Effector CD4-positive, alpha-beta T cell (primary cell): ENCODE data around the gene OXSR1.
"Not testable (repeated sequence)": the region's sequence is repeated elsewhere in the genome, so short reads cannot be mapped to it uniquely, and the experiment has no call there.

ENCODE experiments used
- DNase-seq: peaks from one replicate; pipeline ENCODE4 v3.0.0-alpha.2; 2020

Gene OXSR1

DNA sequence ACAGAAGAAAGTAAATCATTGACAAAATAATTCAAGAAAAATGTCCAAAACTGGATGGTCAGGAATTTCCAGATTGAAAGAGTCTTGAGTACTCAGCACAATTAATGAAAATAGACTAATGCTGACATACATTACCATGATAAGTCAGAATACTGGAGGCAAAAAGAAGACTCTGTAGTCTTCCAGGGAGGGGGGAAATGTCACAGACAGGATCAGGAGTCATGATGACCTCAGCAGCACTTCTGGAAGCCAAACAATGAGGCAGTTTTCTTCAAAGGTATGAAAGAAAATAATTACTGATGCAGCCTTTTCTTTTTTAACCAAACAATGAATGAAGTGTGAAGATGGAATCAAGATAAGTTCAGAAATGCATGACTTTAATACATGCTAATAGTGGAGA is 70.1 kb downstream of the OXSR1 start:
- no peak for DNase-seq

- DNase-seq, result no peak
These were observed 73.2 kb downstream of the OXSR1 start for GRCh38 chr3:38238416-38239008.

DNA sequence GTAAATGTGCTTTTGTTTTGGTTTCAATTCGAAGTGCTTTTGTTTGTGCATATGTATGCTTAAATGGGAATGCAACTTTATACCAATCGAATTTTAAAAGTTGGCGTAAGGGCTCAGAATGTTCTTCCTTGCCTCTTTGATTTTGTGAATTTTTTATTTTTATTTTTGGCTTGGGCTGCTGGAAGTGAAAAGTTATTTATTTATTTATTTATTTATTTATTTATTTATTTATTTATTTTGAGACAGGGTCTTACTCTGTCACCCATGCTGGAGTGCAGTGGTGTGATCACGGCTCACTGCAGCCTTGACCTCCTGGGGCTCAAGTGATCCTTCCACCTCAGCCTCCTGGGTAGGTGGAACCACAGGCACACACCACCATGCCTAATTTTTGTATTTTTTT is 77.5 kb downstream of the OXSR1 start:
- not testable (repeated sequence) for DNase-seq

DNA sequence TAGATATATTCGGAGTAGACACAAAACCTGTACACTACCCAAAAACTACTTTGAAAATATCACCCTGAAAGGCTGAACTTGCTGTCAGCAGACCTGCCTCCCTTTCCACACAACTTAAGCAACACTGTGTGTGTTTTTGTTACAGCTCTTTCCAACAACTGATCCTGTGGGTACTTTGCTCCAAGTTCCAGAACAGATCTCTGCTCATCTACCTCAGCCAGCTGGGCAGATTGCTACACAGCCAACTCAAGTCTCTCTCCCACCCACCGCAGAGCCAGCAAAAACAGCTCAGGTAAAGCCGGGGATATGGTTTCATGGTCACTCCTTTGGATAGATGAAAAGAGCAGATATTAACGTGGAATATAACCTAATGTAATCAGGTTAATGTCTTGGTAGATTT is 80.6 kb downstream of the OXSR1 start:
- DNase-seq, result no peak

DNA sequence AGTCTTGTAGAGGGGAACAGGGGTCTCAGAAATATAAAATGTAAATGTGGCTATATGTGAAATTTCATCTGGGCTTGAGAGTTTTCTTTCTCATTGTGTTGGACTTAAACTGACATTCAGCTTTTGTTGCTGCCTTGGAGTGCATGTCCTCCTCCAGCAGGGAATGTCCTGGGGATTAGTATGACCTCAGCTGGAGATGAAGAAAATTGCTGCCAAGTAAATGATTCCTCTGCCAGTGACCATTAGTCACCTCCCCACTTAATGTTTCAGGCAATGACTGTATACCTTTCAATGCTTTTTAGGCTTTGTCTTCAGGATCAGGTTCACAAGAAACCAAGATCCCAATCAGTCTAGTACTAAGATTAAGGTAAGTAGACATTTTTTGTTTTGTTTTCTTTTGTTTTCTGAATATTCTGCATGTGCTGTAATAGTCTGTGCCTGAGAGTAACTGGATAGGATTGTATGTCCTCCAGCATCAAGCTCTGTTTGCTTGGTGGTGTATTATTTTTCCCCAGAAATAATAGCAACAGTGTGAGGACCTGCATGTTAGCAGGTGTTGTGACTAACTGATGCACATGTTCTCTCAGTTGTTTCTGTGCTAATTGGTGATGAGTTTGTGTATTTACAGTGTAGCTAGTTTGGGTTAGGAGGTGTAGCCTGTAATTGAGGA is 82.2 kb downstream of the OXSR1 start:
- DNase-seq, result no peak

DNA sequence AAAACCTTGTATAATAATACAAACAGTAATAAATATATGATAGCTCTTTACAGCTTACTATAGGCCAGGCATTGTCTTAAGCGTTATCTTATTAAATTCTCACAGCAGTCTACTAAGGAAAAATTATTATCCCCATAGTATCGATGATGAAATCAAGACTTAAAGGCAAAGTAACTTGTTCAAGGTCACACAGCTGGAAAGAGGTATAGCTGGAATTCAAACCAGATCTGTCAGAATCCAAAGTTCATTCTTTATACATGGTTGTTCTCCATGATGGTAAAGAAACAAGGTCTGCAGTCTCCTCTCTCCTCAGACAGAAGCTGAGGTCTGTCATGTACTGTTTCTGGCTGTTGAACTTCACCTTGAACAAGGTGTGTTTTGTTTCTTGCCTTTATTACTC is 84.9 kb downstream of the OXSR1 start:
- no peak for DNase-seq

DNA sequence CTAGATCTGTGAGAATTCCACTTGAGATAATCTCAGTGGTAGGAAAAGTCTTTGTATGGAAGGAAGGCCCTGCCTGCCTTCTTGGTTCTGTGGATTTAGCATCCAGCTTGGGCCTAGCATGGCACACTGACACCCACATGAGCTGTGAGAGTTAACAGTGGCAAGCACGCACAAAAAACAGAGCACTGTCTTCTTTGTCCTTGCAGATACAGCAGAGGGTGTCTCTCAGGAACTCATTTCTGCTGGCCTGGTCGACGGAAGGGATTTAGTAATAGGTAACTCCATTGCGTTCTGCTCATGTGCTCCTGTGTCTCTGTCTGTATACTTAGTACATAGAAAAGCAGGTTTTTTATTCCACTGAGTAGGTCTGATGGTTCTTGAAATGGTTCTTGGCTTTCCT is 85.9 kb downstream of the OXSR1 start:
- DNase-seq, result no peak

DNA sequence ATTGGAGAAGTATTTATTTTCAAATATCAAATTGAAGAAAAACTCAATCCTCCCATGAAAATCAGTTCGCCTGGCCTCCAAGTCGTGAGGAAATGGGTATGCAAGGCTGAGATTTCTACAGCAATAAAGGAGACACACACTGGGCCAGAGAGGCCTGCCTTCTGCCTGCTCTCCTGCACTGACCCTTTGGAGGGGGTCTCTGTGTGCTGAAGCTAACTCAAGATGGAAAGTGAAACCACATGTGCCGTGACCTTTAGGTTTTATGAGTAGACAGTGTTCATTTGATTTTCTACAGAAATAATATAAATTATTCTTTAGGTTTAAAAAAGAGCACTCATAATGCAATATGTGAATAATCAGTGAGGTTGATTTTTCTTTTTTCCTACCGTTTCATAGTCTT is 88.4 kb downstream of the OXSR1 start:
- DNase-seq, result no peak

GRCh38 chr3:38254872-38255271 is 89.5 kb downstream of the OXSR1 start:
- DNase-seq, result no peak

DNA sequence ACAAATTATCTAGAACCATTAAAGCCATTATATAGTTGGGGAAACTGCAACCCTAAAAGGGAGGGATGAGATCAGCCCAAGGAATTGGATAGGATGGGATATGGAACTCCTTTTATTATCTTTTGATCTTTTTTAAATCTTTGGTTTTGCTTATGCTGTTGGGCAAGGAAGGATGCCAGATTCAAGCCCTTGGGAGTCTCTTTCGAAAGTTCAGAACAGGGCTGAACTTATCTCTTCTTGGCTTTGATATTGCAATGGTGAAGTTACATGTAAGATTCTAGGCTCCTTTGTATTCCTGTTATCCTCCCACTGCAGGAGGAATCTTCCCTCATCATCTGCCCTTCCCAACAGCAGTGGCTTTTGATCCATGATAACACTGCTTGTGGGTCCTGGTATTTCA is 90.3 kb downstream of the OXSR1 start:
- no peak for DNase-seq

DNA sequence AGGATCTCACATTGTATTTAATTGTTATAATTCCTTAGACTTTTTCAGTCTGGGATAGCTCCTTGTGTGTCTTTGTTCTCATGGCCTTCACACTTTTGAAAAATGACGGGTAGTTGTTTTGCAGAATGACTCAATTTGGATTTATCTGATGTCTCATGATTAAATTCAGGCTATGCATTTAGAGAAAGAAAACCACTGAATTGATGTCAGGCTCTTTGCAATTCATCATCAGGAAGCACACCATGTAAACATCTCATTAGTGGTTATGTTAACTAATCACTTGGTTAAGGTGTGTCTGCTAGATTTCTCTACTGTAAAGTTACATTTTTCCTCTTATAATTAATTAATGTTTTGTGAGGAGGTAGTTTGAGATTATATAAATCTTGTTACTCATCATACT is 92.2 kb downstream of the OXSR1 start:
- DNase-seq, result no peak

GRCh38 chr3:38260474-38260873 is 95.1 kb downstream of the OXSR1 start:
- DNase-seq, result no peak

- DNase-seq, result no peak
These were observed 99.0 kb downstream of the OXSR1 start for GRCh38 chr3:38264353-38264771.

DNA sequence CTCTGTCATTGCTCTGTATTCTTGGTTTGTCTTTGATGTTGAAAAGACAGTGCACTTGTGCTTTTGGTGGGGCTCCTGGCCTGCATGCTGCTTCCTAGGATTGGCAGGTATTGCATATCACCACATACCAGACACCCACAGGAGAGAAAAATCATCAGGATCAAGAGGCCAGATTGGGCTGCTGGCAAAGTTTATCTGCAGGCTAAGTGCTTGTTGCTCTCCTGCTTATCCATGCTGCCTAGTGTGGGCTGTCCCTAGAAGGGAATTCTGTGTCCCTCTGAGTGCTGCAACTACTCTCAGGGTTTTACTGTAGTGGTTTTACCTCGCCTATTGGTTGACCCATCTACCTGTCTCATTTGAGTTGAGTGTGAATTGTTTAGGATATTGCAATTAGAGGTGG is 99.4 kb downstream of the OXSR1 start:
- no peak for DNase-seq

DNA sequence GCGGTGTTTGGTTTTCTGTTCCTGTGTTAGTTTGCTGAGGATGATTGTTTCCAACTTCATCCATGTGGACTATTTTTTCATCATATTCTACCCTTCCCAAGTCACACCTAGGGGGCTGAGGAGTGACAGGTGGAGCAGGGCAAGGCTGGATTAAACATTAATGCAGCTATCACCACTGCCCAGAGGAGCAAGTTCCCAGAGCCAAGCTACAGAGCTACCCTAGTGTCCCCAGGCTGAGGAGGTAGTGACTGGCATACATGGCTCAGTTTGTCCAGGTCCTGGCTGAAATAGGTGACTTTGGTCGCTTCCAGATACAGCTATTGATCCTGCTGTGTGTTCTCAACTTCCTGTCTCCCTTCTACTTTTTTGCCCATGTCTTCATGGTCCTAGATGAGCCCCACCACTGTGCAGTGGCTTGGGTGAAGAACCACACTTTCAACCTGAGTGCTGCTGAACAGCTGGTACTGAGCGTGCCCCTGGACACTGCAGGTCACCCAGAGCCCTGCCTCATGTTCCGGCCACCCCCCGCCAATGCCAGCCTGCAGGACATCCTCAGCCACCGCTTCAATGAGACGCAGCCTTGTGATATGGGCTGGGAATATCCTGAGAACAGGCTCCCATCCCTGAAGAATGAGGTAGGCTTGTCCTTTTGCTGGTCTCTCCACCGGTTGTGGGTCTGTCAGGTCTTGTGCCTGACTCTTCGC is 100.4 kb downstream of the OXSR1 start, which contains the start of gene SLC22A13:
Gene SLC22A13, plus strand, starts transcription at position 209 of the 704 bp plus-strand sequence. Its CDS starts 49 bp downstream, at position 258.
- no peak for DNase-seq

DNA sequence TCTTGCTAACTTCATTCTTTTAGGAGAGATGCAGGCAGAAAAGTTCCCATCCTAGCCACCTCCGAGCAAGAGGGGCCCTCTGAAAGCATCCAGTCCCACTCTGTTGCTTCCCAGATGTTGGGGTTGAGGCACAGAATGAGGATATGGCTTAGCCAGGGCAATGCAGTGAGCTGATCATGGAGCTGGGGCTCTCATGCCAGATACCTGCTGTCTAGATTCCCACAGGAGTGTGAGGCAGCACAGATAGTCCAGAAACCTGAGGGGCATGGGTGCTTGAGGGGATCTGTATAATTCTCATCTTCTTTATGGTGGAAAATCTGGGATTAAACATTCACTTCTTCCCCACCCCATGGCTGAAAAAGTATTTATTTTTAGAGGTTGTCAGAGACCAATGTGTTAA is 101.5 kb downstream of the OXSR1 start:
- DNase-seq, result no peak

DNA sequence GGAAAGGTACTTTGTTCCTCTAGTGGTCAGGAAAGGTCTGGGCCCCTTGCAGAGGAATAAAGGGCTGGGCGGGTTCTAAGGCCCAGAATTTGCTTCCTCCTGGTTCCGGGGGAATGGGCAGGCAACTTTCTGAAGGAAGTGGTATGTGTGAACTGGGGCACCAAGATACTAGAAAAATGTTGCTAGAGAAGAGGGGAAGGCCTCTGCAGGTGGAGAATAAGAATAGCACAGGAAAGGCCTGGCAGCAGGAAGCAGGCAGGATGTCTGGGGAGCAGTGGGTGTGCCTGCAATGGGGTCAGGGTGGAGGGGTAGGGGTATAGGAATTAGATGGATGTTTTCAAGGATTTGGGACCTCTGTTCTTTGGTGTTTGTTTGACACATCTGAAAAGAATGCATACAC is 102.3 kb downstream of the OXSR1 start:
- DNase-seq, result no peak

DNA sequence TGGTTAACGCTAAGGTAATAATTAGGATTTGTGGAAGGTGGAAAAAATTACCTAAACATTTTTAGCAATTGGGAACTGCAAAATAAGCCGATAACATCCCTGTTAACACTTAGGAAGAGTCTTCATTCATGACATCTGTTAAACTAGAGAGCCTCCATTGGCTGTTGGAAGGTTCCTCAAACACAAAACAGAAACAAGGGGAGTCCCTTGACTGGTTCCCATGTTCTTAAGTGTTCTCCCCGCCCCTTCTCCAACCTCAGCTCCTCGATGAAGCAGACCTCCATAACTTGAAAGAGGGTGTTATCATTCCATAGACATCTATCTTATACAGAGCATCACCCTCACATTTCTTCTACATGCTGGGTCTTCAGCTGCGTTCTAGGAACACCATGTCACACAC is 102.8 kb downstream of the OXSR1 start:
- DNase-seq, result no peak

DNA sequence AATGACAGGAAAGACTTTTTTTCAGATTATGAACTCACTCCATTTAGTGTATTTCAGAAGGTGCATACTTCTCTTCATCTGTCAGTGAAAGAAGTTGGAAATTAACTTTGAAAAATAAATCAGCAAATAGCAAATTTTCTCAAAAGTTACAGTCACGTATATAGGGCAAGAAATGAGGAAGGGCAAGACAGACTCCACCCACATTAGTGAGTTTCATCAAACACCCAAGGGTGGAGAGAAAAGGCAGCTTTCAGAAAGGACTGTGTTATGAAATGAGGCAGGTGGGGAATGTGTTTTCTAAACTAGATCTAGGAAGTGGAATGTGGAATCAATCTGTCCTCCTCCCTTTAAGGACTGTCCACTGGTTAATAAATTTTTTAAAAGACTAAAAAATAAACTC is 103.2 kb downstream of the OXSR1 start:
- no peak for DNase-seq

GRCh38 chr3:38270606-38271005 is 105.3 kb downstream of the OXSR1 start:
- DNase-seq, result no peak

DNA sequence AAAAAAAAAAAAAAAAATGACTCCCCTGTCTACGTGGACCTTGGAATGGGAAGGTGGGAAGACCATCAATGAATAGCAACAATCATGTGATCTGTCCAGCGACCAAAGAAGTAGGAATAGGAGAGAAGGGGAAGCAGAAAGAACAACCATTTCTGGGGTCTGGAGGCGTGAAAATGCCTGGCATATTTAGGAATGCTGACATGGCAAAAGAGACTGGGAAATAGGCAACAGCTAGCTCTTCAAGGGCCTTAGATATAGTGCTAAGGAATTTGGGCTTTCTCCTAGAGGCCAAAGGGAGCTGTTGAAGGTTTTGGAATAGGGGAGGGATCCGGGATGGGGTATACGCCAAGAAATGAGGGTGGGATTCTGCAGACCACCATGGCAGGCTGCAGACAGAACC is 106.2 kb downstream of the OXSR1 start:
- DNase-seq, result no peak

GRCh38 chr3:38274864-38275649 is 109.7 kb downstream of the OXSR1 start:
- DNase-seq, result no peak

DNA sequence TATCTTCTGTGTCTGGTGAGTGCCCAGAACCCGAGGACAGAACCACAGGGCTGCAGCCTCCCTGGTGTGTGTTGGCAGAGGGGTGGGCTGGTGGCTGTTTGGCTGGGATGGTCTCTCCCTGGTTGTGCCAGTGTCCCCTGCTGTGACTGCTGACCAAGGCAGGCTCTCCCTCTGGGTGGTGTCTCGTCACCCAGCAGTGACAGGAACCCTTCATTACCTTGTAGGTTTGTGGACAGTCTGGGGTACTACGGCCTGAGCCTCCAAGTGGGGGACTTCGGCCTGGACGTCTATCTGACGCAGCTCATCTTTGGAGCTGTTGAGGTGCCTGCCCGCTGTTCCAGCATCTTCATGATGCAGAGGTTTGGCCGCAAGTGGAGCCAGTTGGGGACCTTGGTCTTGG is 110.3 kb downstream of the OXSR1 start:
- no peak for DNase-seq
